Mucosa of rectum (tissue), 2 donors: ENCODE data around the gene ANTXR1.

Experiments
- H3K27ac ChIP-seq, 2 donors: one replicate each; pipeline ENCODE4 v1.7.0; 2013; ENCODE audit warnings: inconsistent platforms in 2 of 2, low read depth in 2 of 2, low read length in 2 of 2
- H3K27me3 ChIP-seq, 2 donors: one replicate each; pipeline ENCODE4 v1.7.0; 2013; ENCODE audit warnings: low read length in 2 of 2; ENCODE audit not compliant: control insufficient read depth in 2 of 2, insufficient read depth in 2 of 2
- H3K36me3 ChIP-seq, 2 donors: one replicate each; pipeline ENCODE4 v1.7.0; 2013; ENCODE audit warnings: low read length in 2 of 2; ENCODE audit not compliant: control insufficient read depth in 2 of 2, insufficient read depth in 2 of 2
- H3K4me1 ChIP-seq, 2 donors: one replicate each; pipeline ENCODE4 v1.7.0; 2013; ENCODE audit warnings: low read length in 2 of 2, mild to moderate bottlenecking in 1 of 2; ENCODE audit not compliant: control insufficient read depth in 2 of 2, insufficient read depth in 2 of 2
- H3K4me3 ChIP-seq, 2 donors: one replicate each; pipeline ENCODE4 v1.7.0; 2013; ENCODE audit warnings: low read length in 2 of 2
- H3K9ac ChIP-seq, 2 donors: one replicate each; pipeline ENCODE4 v1.7.0; 2013; ENCODE audit warnings: low read length in 2 of 2, low read depth in 1 of 2, mild to moderate bottlenecking in 1 of 2
- H3K9me3 ChIP-seq, 2 donors: one replicate each; pipeline ENCODE4 v1.7.0; 2013; ENCODE audit warnings: low read length in 2 of 2; ENCODE audit not compliant: control insufficient read depth in 2 of 2
- donor health status: healthy.
- donor health status: Normal muscosa, but diverticular disease.

The ANTXR1 gene

DNA sequence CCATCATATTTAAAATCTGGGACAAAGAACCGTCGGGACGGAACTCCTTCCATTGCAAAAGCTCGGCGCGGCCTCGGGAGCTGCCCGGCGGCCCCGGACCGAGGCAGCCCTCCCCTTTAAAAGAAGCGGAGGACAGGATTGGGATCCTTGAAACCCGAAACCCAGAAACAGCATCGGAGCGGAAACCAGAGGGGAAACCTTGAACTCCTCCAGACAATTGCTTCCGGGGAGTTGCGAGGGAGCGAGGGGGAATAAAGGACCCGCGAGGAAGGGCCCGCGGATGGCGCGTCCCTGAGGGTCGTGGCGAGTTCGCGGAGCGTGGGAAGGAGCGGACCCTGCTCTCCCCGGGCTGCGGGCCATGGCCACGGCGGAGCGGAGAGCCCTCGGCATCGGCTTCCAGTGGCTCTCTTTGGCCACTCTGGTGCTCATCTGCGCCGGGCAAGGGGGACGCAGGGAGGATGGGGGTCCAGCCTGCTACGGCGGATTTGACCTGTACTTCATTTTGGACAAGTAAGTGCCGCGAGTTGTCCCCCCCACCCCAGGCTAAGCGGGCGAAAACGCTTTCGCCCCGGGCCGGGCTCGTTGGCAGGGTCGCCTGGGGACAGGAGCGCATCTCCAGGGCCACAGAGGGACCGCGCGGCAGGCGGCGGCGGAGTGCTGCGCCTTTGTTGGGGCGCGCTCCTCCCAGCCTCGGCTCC is at the start of gene ANTXR1:
Gene ANTXR1 (plus strand): TSS at position 38 of the 698 bp plus-strand sequence. CDS start 321 bp downstream, at position 359.
- H3K9ac ChIP-seq, result peak within 1 kb of the TSS; percentile 5 to 75
- peaks cover 2 to 10% of the 10 kb centered on the region in 2 donors for H3K4me1 ChIP-seq
- peaks cover 12 to 23% of the 10 kb centered on the region in 2 donors for H3K27me3 ChIP-seq
- H3K9me3 ChIP-seq, result no peaks in the 10 kb centered on the region
- peak within 1 kb of the TSS; percentile 67 to 80 for H3K27ac ChIP-seq
- H3K4me3 ChIP-seq, result peak within 1 kb of the TSS; percentile 66 to 74
- no peaks in the 10 kb centered on the region for H3K36me3 ChIP-seq

DNA sequence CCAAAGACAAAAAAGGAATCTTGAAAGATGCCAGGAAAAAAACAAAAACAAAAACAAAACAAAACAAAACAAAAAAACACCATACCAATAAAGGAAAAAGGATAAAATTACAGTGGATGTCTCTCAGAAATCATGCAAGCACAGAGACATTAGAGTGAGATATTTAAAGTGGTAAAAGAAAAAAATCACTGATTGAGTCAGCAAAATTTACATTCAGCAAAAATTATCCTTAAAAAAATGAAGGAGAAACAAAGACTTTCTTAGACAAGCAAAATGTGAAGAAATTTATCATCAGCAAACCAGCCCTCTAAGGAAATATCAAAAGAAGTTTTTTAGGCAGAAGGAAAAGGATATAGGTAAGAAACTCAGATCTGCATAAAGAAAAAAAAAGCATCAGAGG is 48.7 kb upstream of the ANTXR1 start:
- no peak overlapping the region for H3K27ac ChIP-seq
- no peaks in the 10 kb centered on the region for H3K9me3 ChIP-seq
- no peak overlapping the region for H3K9ac ChIP-seq
- no peak overlapping the region for H3K4me3 ChIP-seq
- no peaks in the 10 kb centered on the region for H3K36me3 ChIP-seq
- H3K4me1 ChIP-seq, result no peaks in the 10 kb centered on the region
- H3K27me3 ChIP-seq, result no peaks in the 10 kb centered on the region

GRCh38 chr2:68968221-68968620 is 44.8 kb upstream of the ANTXR1 start:
- no peaks in the 10 kb centered on the region for H3K27me3 ChIP-seq
- no peaks in the 10 kb centered on the region for H3K4me1 ChIP-seq
- no peak overlapping the region for H3K27ac ChIP-seq
- H3K4me3 ChIP-seq, result no peak overlapping the region
- no peaks in the 10 kb centered on the region for H3K9me3 ChIP-seq
- H3K9ac ChIP-seq, result no peak overlapping the region
- no peaks in the 10 kb centered on the region for H3K36me3 ChIP-seq

GRCh38 chr2:68969736-68970490 is 43.1 kb upstream of the ANTXR1 start:
- H3K4me1 ChIP-seq, result no peaks in the 10 kb centered on the region

GRCh38 chr2:68970566-68971265 is 42.3 kb upstream of the ANTXR1 start:
- Histone ChIP-seq H3K9me3 (no peaks in the 10 kb centered on the region), H3K4me3 (no peak overlapping the region)

More at GRCh38 chr2:68969736-68970490, 43.1 kb upstream of the ANTXR1 start:
- no peak overlapping the region for H3K27ac ChIP-seq
- H3K9me3 ChIP-seq, result no peaks in the 10 kb centered on the region
- no peak overlapping the region for H3K9ac ChIP-seq
- H3K27me3 ChIP-seq, result no peaks in the 10 kb centered on the region
- H3K4me3 ChIP-seq, result no peak overlapping the region
- H3K36me3 ChIP-seq, result no peaks in the 10 kb centered on the region

DNA sequence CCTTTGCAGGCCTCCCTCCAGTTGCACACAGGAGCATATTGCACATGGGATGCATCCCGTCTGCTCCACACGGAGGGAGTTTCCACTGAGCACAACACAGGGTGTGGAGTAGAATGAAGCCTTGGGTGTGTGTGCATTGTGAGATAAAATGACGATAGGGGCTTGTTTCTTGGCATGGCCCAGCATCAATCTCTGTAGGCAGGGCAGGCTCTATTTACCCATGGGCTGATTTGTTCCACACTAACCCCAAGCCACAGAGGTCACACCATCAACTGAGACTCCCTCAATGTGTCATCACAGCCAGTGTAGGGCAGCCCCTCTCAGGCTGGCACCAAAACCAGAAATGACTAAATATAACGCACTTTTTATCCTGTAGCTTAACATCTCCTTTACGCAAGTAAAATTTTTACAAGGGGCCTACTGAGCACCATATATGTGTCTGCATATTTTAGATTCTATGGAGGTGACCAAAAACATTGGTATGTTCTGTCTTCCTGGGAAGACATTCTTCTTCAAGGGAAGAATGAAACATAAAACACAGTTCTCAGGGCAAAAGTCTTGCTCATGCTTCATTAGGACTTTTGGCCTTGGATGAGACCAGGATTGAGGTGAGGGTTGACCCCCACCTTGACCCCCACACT is 41.3 kb upstream of the ANTXR1 start:
- H3K4me3 ChIP-seq, result no peak overlapping the region
- H3K9me3 ChIP-seq, result no peaks in the 10 kb centered on the region
- H3K27ac ChIP-seq, result no peak overlapping the region

More at GRCh38 chr2:68970566-68971265, 42.3 kb upstream of the ANTXR1 start:
- Histone ChIP-seq H3K27ac (no peak overlapping the region), H3K36me3 (no peaks in the 10 kb centered on the region), H3K27me3 (no peaks in the 10 kb centered on the region), H3K4me1 (no peaks in the 10 kb centered on the region), H3K9ac (no peak overlapping the region)

DNA sequence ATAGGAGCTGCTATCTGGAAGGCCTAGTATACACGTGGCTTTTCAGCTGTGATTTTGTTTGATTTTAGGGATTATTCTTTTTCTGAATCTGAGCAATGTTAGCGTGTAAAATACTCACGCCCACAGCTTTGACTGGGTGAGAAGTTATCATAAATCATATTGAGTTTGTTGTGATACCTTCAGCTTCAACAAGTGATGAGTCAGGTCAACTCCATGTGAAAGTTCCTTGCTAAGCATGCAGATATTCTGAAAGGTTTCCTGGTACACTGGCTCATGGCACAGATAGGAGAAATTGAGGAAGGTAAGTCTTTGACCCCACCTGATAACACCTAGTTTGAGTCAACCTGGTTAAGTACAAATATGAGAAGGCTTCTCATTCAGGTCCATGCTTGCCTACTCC is 38.7 kb upstream of the ANTXR1 start, which contains the start of gene GKN1:
Gene GKN1 (plus strand): TSS at position 386 of the 400 bp plus-strand sequence. CDS start 42 bp downstream, outside the sequence.
- Histone ChIP-seq H3K27me3 (peaks cover 0 to 2% of the 10 kb centered on the region in 2 donors), H3K9ac (no peak within 1 kb of the TSS), H3K4me3 (no peak within 1 kb of the TSS), H3K27ac (no peak within 1 kb of the TSS), H3K4me1 (peaks cover 0 to 2% of the 10 kb centered on the region in 2 donors), H3K36me3 (no peaks in the 10 kb centered on the region), H3K9me3 (no peaks in the 10 kb centered on the region)

More for the DNA sequence above, 41.3 kb upstream of the ANTXR1 start:
- H3K27me3 ChIP-seq, result no peaks in the 10 kb centered on the region
- no peak overlapping the region for H3K9ac ChIP-seq
- H3K4me1 ChIP-seq, result no peaks in the 10 kb centered on the region
- no peaks in the 10 kb centered on the region for H3K36me3 ChIP-seq

- Histone ChIP-seq H3K9me3 (no peaks in the 10 kb centered on the region), H3K4me1 (peaks cover 0 to 2% of the 10 kb centered on the region in 2 donors), H3K27me3 (peaks cover 0 to 2% of the 10 kb centered on the region in 2 donors), H3K9ac (no peak overlapping the region), H3K36me3 (no peaks in the 10 kb centered on the region), H3K4me3 (no peak overlapping the region), H3K27ac (no peak overlapping the region)
Measured at GRCh38 chr2:68974946-68975665, 37.9 kb upstream of the ANTXR1 start.

- Histone ChIP-seq H3K9ac (no peak overlapping the region), H3K36me3 (no peaks in the 10 kb centered on the region), H3K4me3 (no peak overlapping the region), H3K4me1 (peaks cover 0 to 2% of the 10 kb centered on the region in 2 donors), H3K27ac (no peak overlapping the region), H3K27me3 (peaks cover 0 to 2% of the 10 kb centered on the region in 2 donors), H3K9me3 (no peaks in the 10 kb centered on the region)
Measured at GRCh38 chr2:68975844-68976243, 37.1 kb upstream of the ANTXR1 start.
